Muscle layer of colon (tissue), 2 donors: ENCODE results near the gene BPNT1.
"Not testable (repeated sequence)": the region's sequence is repeated elsewhere in the genome, so short reads cannot be mapped to it uniquely, and the experiment has no call there.

Experiments
- H3K27ac ChIP-seq: one replicate; pipeline ENCODE4 v1.7.0; 2013; ENCODE audit warnings: low read depth, mild to moderate bottlenecking, low read length, moderate library complexity
- H3K27me3 ChIP-seq, 2 donors: one replicate each; pipeline ENCODE4 v1.7.0; 2013; ENCODE audit warnings: low read length in 2 of 2, mild to moderate bottlenecking in 2 of 2; ENCODE audit not compliant: insufficient read depth in 2 of 2, control insufficient read depth in 1 of 2
- H3K36me3 ChIP-seq: one replicate; pipeline ENCODE4 v1.7.0; 2013; ENCODE audit warnings: mild to moderate bottlenecking, low read length; ENCODE audit not compliant: insufficient read depth
- H3K4me1 ChIP-seq: one replicate; pipeline ENCODE4 v1.7.0; 2013; ENCODE audit warnings: mild to moderate bottlenecking, low read length; ENCODE audit not compliant: insufficient read depth
- H3K4me3 ChIP-seq, 2 donors: one replicate each; pipeline ENCODE4 v1.7.0; 2013; ENCODE audit warnings: low read length in 2 of 2, low read depth in 1 of 2, mild to moderate bottlenecking in 1 of 2, moderate library complexity in 1 of 2
- H3K9ac ChIP-seq: one replicate; pipeline ENCODE4 v1.7.0; 2013; ENCODE audit warnings: low read length
- H3K9me3 ChIP-seq: one replicate; pipeline ENCODE4 v1.7.0; 2013; ENCODE audit warnings: mild to moderate bottlenecking, low read length
- donor health status: abdominal sarcoma.
- donor health status: Adenocarcinoma of cecum.

BPNT1 gene

GRCh38 chr1:220113136-220113695, 23.6 kb upstream of the BPNT1 start:
- Histone ChIP-seq H3K27ac (no peak overlapping the region), H3K4me1 (no peaks in the 10 kb centered on the region), H3K36me3 (peaks cover 43% of the 10 kb centered on the region), H3K27me3 (no peaks in the 10 kb centered on the region), H3K4me3 (no peak overlapping the region), H3K9ac (no peak overlapping the region), H3K9me3 (no peaks in the 10 kb centered on the region)

DNA sequence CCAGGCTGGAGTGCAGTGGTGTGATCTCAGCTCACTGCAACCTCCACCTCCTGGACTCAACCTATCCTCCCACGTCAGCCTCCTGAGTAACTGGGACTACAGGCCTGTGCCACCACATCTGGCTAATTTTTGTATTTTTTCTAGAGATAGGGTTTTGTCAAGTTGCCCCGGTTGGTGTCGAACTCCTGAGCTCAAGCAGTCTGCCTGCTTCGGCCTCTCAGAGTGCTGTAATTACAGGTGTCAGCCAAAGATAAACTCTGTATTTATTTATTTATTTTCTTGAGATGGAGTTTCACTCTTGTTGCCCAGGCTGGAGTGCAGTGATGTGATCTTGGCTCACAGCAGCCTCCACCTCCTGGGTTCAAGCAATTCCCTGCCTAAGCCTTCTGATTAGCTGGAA, 23.0 kb upstream of the BPNT1 start:
- peaks cover 46% of the 10 kb centered on the region for H3K36me3 ChIP-seq
- not testable (repeated sequence) for H3K9me3 ChIP-seq

GRCh38 chr1:220110473-220110872, 20.9 kb upstream of the BPNT1 start:
- H3K4me1 ChIP-seq, H3K4me3 ChIP-seq, H3K27ac ChIP-seq, H3K9ac ChIP-seq, H3K27me3 ChIP-seq, H3K9me3 ChIP-seq: not testable (repeated sequence)
- peaks cover 55% of the 10 kb centered on the region for H3K36me3 ChIP-seq

More for the DNA sequence above, 23.0 kb upstream of the BPNT1 start:
- not testable (repeated sequence) for H3K27ac ChIP-seq, H3K4me1 ChIP-seq, H3K9ac ChIP-seq, H3K4me3 ChIP-seq, H3K27me3 ChIP-seq

GRCh38 chr1:220099826-220100225, 10.2 kb upstream of the BPNT1 start:
- H3K9me3 ChIP-seq: no peaks in the 10 kb centered on the region
- H3K36me3 ChIP-seq: peaks cover 17% of the 10 kb centered on the region
- H3K9ac ChIP-seq: no peak overlapping the region
- H3K27me3 ChIP-seq: no peaks in the 10 kb centered on the region
- H3K27ac ChIP-seq: no peak overlapping the region
- no peak overlapping the region for H3K4me3 ChIP-seq
- peaks cover 11% of the 10 kb centered on the region for H3K4me1 ChIP-seq

DNA sequence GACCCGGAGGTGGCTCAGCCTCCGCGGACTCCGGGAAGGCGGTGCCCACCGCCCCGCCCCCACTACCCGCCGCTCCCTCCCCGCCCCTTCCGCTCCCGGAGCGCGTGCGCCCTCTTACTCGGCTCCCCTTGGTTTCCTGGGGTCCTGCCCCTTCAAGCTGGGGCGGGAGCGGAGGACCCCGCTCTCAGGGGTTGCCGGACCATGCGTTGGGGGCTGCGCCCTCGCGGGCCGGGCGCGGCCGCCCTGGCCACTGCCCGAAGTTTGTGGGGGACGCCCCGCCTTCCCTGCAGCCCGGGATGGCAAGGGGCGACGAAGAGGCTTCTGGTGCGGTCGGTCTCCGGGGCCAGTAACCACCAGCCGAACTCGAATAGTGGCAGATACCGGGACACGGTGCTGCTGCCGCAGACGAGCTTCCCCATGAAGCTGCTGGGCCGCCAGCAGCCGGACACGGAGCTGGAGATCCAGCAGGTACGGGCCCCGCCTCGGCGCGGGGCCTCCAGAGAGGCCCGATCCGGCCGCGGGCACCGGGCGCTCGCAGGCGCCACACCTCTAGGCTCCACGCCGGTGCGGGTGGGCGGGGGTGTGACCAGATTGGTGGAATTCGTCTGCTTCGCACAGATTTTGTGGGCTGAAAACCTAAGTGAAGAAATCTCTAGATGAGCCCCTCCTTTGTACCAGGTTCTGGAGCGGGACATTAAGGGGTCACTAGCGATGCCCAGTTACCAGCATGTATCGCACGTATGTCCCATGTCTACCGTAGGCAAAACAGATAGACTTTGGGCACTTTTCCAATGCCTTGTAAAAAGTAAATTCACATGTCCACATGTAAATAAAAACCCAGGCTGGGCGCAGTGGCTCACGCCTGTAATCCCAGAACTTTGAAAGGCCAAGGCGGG, 4.7 kb upstream of the BPNT1 start, which contains the start of gene IARS2:
Gene IARS2 (plus strand): TSS at position 117 of the 896 bp plus-strand sequence. CDS start 85 bp downstream, at position 202.
- Histone ChIP-seq H3K36me3 (peaks cover 4% of the 10 kb centered on the region), H3K9ac (peak within 1 kb of the TSS; percentile 71), H3K4me3 (peak within 1 kb of the TSS; percentile 67 to 92), H3K9me3 (no peaks in the 10 kb centered on the region), H3K27ac (peak within 1 kb of the TSS; percentile 80), H3K4me1 (peaks cover 19% of the 10 kb centered on the region), H3K27me3 (no peaks in the 10 kb centered on the region)

DNA sequence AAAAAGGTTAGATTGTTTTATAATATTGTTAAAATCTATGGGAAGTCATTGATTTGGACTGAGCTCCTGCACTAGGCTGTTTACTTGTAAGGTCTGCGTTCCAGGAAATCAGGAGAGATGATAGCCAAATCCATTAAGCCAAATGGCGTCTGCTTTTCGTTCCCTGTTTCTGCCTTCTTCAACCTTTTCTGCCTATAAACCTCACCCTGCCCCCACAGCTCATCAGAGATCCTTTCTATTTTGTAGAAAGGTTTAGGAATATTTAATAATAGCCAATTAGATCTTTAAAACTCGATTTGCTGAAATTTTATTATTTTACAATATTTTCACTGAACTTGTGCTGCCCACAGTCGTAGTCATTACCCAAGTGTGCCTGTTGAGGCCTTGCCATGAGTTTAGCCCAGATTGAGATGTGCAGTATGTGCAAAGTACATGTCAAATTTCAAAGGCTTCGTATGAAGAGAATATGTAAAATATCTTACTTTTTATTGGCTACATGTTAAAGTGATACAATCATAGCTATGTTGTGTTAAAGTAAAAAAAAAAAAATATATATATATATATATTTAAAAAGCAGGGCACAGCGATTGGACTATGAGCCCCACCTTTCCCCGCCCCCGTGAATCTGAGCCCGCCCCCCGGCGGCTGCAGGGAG, 3.9 kb upstream of the BPNT1 start:
- H3K27me3 ChIP-seq: no peaks in the 10 kb centered on the region
- peak overlapping the region; percentile 18 to 67 for H3K4me3 ChIP-seq
- H3K4me1 ChIP-seq: peaks cover 19% of the 10 kb centered on the region
- no peak overlapping the region for H3K27ac ChIP-seq
- peaks cover 3% of the 10 kb centered on the region for H3K36me3 ChIP-seq
- no peaks in the 10 kb centered on the region for H3K9me3 ChIP-seq
- no peak overlapping the region for H3K9ac ChIP-seq

DNA sequence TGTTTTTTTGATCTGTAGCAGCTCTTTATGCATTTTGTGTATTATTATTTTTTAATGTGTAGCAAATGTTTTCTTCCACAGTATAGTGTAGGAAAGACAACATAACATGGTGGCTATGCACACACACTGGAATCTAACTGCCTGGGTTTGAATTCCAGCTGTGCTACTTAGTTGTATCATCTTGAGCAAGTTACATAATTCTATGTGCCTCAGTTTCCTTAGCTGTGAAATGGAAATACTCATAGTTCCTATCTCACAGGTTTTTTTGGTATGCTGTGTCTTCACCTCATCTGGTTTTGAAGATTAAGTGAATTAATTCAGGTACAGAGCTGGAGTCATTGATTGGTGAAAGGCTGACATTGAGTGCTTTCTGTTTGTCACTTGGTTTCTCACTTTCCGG, 3.1 kb upstream of the BPNT1 start:
- no peak overlapping the region for H3K4me3 ChIP-seq

GRCh38 chr1:220086261-220086686, 3.3 kb downstream of the BPNT1 start:
- H3K9me3 ChIP-seq, H3K36me3 ChIP-seq: not testable (repeated sequence)

More for the DNA sequence above, 3.1 kb upstream of the BPNT1 start:
- H3K27me3 ChIP-seq: no peaks in the 10 kb centered on the region
- H3K36me3 ChIP-seq: no peaks in the 10 kb centered on the region
- H3K4me1 ChIP-seq: peaks cover 19% of the 10 kb centered on the region
- H3K9me3 ChIP-seq: no peaks in the 10 kb centered on the region
- H3K9ac ChIP-seq: no peak overlapping the region
- no peak overlapping the region for H3K27ac ChIP-seq

GRCh38 chr1:220084460-220084859, 5.1 kb downstream of the BPNT1 start:
- Histone ChIP-seq H3K4me1 (no peaks in the 10 kb centered on the region), H3K9me3 (no peaks in the 10 kb centered on the region), H3K36me3 (no peaks in the 10 kb centered on the region), H3K27ac (no peak overlapping the region), H3K4me3 (no peak overlapping the region), H3K27me3 (no peaks in the 10 kb centered on the region), H3K9ac (no peak overlapping the region)

More at GRCh38 chr1:220086261-220086686, 3.3 kb downstream of the BPNT1 start:
- not testable (repeated sequence) for H3K9ac ChIP-seq, H3K4me1 ChIP-seq, H3K27me3 ChIP-seq, H3K27ac ChIP-seq, H3K4me3 ChIP-seq

GRCh38 chr1:220077887-220078286, 11.7 kb downstream of the BPNT1 start:
- H3K27ac ChIP-seq: no peak overlapping the region
- H3K9me3 ChIP-seq: no peaks in the 10 kb centered on the region
- H3K9ac ChIP-seq: no peak overlapping the region
- H3K27me3 ChIP-seq: no peaks in the 10 kb centered on the region
- peaks cover 4% of the 10 kb centered on the region for H3K36me3 ChIP-seq
- no peaks in the 10 kb centered on the region for H3K4me1 ChIP-seq
- H3K4me3 ChIP-seq: no peak overlapping the region
